ENCODE measurements around the gene ZFTA.

The ZFTA gene

DNA sequence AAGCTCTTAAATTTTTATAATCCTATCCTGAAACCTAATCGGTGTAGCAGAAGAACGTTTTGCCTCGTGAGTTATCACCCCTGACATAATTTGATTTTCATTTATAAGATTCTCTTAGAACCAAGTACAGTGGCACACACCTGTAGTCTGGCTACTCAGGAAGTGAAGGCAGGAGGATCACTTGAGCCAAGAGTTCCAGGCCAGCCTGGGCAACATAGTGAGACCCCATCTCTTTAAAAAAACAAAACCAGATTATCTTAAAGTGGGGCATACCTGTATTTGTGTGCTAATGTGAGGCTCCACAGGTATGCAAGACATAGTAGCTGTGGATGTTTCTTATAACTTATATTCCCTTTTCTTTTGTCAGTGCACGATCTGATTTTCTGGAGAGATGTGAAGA is 19.0 kb downstream of the ZFTA start:
- no peak for DNase-seq (ENCODE audit: low read depth in 2 of 2)

DNA sequence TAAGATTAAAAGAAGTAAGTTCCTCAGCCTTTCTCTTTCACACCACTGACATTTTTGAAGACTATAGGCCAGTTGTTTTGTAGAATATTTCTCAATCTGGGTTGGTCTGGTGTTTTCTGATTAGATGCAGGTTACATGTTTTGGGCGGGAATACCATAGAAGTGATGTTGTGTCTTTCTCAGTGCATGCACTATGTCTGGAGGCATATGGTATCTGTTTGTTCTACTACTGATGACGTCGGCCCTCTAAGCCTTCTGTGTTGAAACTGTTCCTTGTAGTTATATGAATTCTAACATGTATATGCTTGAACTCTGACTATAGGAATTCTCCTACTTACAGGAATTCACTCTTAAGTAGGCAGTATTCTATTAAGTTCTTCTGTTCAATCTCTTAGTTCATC is 21.6 kb downstream of the ZFTA start:
- DNase-seq (ENCODE audit: low read depth in 2 of 2): no peak

DNA sequence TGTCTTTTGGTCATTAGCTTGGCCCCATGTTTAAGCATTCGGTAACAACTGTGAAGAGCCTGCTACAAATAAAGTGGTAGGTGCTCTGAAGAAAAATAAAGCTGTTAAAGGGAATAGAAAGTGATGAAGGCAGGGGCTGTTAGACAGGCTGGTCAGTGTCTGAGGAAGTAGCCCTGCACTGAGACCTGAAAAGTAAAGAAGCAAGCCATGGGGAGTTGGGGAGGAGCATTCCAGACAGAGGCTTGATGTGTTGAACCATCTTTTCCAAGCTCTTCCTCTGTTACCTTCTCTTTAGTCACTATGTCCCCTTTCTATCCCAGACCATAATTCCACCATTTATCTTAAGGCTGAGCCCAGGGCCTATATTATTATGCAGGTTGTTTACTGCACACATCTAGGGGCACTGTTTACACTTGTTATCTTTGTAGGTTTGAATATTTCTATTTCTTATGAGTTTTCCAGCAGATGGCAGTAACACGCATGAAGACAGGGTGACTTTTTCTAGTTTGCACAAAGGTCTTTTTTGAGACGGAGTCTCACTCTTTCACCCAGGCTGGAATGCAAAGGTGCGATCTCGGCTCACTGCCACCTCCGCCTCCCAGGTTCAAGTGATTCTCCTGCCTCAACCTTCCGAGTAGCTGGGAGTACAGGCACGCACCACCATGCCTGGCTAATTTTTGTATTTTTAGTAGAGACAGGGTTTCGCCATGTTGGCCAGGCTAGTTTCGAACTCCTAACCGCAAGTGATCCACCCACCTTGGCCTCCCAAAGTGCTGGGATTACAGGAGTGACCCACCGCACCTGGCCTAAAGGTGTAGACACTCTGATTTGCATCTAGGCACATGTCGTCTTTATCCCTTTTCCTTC is 23.0 kb downstream of the ZFTA start:
- no peak for DNase-seq (ENCODE audit: low read depth in 2 of 2)

DNA sequence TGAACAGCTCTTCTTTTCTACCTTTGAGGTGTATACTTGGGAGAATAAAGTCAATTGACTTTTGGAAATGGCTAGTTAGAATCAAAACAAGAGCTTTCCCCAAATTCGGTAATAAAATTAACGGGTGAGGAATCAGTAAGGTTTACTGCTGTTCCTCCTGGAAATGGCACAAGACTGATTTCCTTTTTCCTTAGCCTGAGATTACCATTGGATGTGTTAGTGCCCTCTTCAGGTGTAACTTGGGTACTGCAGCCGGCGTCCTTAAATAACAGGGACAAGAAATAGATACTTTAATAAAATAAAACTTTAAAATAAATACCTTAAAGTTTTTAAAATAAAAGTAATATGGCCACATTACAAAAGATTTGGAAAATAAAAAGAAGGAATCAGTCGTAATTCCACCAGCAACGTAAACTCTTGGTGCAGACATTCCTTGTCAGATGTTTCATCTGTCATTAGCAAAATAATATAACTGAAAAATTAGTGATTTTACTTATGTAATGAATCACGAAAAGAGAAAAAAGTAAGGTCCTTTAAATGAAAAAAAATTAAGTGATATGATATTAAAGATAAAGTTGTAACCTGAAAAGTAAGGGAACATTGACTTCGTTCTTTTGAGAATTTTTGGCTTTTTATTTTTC is 29.7 kb downstream of the ZFTA start:
- DNase-seq (ENCODE audit: low read depth in 2 of 2): peak; percentile 29 to 46

DNA sequence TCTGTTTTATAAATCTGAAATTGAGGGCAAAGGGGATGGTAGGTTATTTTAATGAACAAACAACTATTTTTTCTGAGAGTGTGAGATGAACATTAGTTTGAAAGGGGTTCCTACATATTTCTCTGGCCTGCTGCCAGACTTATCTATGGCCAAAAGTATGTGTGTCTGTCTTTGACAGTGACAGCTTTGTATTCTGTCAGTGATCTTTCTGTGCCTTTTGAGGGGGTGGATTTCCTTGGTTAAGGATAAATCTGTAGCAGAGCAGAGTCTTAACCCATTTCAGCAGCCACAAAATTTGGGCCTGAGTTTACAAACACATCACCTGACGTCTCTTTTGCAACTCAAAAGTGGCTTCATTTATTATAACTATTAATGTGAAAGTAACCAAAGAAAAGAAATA is 30.9 kb downstream of the ZFTA start:
- no peak for DNase-seq (ENCODE audit: low read depth in 2 of 2)

DNA sequence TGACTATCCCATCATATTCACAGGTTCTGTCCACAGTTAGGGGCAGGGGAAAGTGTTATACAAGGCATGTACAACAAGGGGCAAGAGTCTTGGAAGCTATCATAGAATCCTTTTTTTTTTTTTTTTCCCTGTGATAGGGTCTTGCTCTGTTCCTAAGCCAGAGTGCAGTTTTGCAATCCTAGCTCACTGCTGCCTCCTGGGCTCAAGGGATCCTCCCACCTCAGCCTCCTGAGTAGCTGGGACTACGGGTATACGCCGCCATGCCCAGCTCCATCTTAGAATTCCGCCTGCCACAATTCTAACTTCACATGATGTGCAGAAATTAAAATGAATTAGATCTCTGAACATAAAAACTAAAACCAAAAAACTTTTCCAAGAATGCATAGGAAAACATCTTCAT is 31.7 kb downstream of the ZFTA start:
- no peak for DNase-seq (ENCODE audit: low read depth in 2 of 2)

DNA sequence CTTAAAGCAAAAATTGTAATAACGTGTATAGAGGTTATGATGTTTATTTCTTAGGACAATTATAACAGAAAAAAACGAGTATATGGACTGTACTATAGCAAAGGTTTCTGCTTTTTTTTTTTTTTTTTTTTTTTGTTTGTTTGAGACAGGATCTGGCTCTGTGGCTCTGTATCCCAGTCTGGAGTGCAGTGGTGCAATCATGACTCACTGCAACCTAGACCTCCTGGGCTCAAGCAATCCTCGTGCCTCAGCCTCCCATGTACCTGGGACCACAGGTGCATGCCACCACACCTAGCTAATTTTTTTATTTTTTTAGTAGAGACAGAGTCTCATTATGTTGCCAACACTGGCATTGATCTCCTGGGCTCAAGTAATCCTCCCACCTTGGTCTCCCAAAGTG is 39.2 kb downstream of the ZFTA start:
- no peak for DNase-seq (ENCODE audit: low read depth in 2 of 2)

DNA sequence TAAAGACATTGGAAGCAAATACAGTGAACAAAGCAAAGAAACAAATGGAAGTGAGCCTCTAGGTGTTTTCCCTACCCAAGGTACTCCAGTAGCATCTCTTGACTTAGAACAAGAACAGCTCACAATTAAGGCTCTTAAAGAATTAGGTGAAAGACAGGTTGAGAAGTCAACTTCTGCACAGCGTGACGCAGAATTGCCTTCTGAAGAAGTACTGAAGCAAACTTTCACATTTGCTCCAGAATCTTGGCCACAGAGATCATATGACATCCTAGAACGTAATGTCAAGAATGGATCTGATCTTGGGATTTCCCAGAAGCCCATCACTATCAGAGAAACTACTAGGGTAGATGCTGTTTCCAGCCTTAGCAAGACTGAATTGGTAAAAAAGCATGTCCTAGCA is 48.0 kb downstream of the ZFTA start:
- no peak for DNase-seq (ENCODE audit: low read depth in 2 of 2)

DNA sequence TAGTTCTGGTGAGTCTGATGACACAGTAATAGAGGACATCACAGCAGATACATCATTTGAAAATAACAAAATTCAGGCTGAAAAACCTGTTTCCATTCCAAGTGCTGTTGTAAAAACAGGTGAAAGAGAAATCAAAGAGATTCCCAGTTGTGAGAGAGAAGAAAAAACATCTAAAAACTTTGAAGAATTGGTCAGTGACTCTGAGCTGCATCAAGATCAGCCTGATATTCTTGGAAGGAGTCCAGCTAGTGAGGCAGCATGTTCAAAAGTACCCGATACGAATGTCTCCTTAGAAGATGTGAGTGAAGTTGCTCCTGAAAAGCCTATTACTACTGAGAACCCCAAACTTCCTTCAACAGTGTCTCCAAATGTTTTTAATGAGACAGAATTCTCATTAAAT is 48.6 kb downstream of the ZFTA start:
- DNase-seq (ENCODE audit: low read depth in 2 of 2): no peak

DNA sequence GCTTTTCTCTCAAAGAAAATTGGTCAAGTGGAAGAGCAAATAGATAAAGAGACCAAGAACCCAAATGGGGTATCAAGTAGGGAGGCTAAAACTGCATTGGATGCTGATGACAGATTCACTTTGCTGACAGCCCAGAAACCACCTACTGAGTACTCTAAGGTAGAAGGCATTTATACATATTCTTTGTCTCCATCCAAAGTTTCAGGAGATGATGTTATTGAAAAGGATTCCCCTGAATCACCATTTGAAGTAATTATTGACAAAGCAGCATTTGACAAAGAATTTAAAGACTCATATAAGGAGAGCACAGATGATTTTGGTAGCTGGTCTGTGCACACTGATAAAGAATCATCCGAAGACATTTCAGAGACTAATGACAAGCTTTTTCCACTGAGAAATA is 49.6 kb downstream of the ZFTA start:
- DNase-seq (ENCODE audit: low read depth in 2 of 2): no peak
